Keratinocyte (primary cell): Measurements from ENCODE around the gene MSL3B.
A peak's percentile ranks its signal among the peaks of the same experiment; 100 is the strongest.

Experiments
- DNase-seq: peaks from one replicate; pipeline ENCODE4 v3.0.0-alpha.2; 2011; ENCODE audit warnings: low read depth, missing footprints, low spot score
- FAIRE-seq: peaks from 2 replicates; lab custom pipeline; 2011; peaks lifted over from hg19 to GRCh38; lab: Jason Lieb, UNC
- H2AFZ ChIP-seq: 2 replicates; pipeline ENCODE4 v1.6.0; 2012; ENCODE audit warnings: low read length, control low read depth, inconsistent platforms; ENCODE audit not compliant: control insufficient read depth
- H3K27ac ChIP-seq: 2 replicates; pipeline ENCODE4 v1.5.1; 2011; ENCODE audit warnings: low read length; ENCODE audit not compliant: control insufficient read depth, insufficient read depth
- H3K27me3 ChIP-seq: 3 replicates; pipeline ENCODE4 v1.6.0; 2011; ENCODE audit warnings: low read length; ENCODE audit not compliant: control insufficient read depth, insufficient read depth; ENCODE audit errors: extremely low read depth
- H3K36me3 ChIP-seq, 2 experiments: 2 replicates in 1 of 2; 3 replicates in 1 of 2; pipeline ENCODE4 v1.5.1; 2011; ENCODE audit warnings: low read length in 2 of 2, mild to moderate bottlenecking in 1 of 2; ENCODE audit not compliant: control insufficient read depth in 2 of 2, insufficient read depth in 2 of 2; ENCODE audit errors: extremely low read depth in 1 of 2
- H3K4me1 ChIP-seq: 3 replicates; pipeline ENCODE4 v1.5.1; 2011; ENCODE audit warnings: low read length; ENCODE audit not compliant: control insufficient read depth, insufficient read depth; ENCODE audit errors: extremely low read depth
- H3K4me2 ChIP-seq: 3 replicates; pipeline ENCODE4 v1.6.0; 2011; ENCODE audit warnings: low read depth, low read length; ENCODE audit not compliant: control insufficient read depth, insufficient read depth; ENCODE audit errors: extremely low read depth
- H3K4me3 ChIP-seq, 3 experiments: fragments of 200-600 bp in 1 of 3; sonication (generic) in 1 of 3; 2 replicates in 2 of 3; 3 replicates in 1 of 3; pipeline ENCODE4 v1.5.1; 2011 to 2016; ENCODE audit warnings: low read length in 3 of 3, mild to moderate bottlenecking in 3 of 3, control low read depth in 2 of 3, inconsistent platforms in 1 of 3, low read depth in 1 of 3, mixed read lengths in 1 of 3, mixed run types in 1 of 3, moderate library complexity in 1 of 3; ENCODE audit not compliant: control insufficient read depth in 2 of 3, insufficient read depth in 2 of 3; ENCODE audit errors: extremely low read depth in 1 of 3
- H3K79me2 ChIP-seq: 2 replicates; pipeline ENCODE4 v1.6.0; 2012; ENCODE audit warnings: low read length; ENCODE audit not compliant: control insufficient read depth, insufficient read depth
- H3K9ac ChIP-seq: 3 replicates; pipeline ENCODE4 v1.6.0; 2011; ENCODE audit warnings: low read length; ENCODE audit not compliant: control insufficient read depth, insufficient read depth; ENCODE audit errors: extremely low read depth
- H3K9me1 ChIP-seq: 3 replicates; pipeline ENCODE4 v1.6.0; 2011; ENCODE audit warnings: low read length; ENCODE audit not compliant: control insufficient read depth, insufficient read depth; ENCODE audit errors: extremely low read depth
- H3K9me3 ChIP-seq: 2 replicates; pipeline ENCODE4 v1.5.1; 2012; ENCODE audit warnings: low read depth, low read length; ENCODE audit not compliant: control insufficient read depth
- H4K20me1 ChIP-seq: 3 replicates; pipeline ENCODE4 v1.6.0; 2011; ENCODE audit warnings: low read length; ENCODE audit not compliant: control insufficient read depth, insufficient read depth; ENCODE audit errors: extremely low read depth
- EZH2 ChIP-seq: IDR thresholded peaks from one replicate; pipeline ENCODE4 v1.6.1; 2012; ENCODE audit warnings: inconsistent platforms, mild to moderate bottlenecking, low read length, moderate library complexity
- dilution Hi-C: fragments of 300-500 bp; cut with MboI; formaldehyde crosslinking; loops from one replicate; pipeline ENCODE4 v1.7.0; 2020; ENCODE audit warnings: low sequenced_read_pairs; ENCODE audit not compliant: extremely low pct_ligation_motif_present
- TF ChIP-seq, protein P1 (sequence below), 3 experiments: IDR thresholded peaks in 1 of 3; conservative IDR thresholded peaks in 1 of 3; optimal IDR thresholded peaks in 1 of 3; 2 replicates in 2 of 3; 3 replicates in 1 of 3; pipeline versions ENCODE3 to v1.5.1; 2011; ENCODE audit warnings: low read length in 3 of 3, mild to moderate bottlenecking in 3 of 3, moderate library complexity in 2 of 3, control low read depth in 1 of 3, inconsistent platforms in 1 of 3; ENCODE audit not compliant: insufficient read depth in 2 of 3; ENCODE audit errors: extremely low read depth in 1 of 3

Gene MSL3B

DNA sequence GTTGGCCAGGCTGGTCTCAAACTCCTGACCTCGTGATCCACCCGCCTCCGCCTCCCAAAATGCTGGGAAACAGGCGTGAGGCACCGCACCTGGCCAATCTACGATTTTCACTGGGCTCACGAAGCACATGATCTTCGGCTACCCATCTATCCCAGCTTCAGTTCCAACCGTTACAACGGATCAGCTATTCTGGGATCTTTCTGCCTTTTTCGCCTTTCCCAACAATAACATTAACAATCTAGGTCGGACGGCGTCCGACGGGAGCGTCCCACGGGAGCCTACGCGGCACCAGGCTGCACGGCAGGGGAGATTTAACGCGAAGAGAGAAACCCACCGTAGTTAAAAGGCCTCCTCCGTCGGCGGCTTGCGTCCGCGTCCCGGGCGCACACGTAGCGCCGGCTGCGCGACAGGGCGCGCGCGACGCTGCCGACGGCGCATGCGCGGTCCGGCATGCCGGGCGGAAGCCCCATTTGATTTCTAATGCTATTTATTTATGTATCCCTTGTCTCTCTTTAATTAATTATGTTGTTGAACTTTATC lies at the start of gene MSL3B:
TSS of gene MSL3B (minus strand) at position 394 of the 540 bp plus-strand sequence.
- peaks cover 3 to 5% of the 10 kb centered on the region in 2 experiments for H3K36me3 ChIP-seq
- H3K27ac ChIP-seq: peak within 1 kb of the TSS; percentile 62
- H3K4me1 ChIP-seq: no peaks in the 10 kb centered on the region
- no peaks in the 10 kb centered on the region for H3K9me1 ChIP-seq
- peak within 1 kb of the TSS; percentile 89 for H3K4me2 ChIP-seq
- peak within 1 kb of the TSS; percentile 51 to 89 (median 85) for H3K4me3 ChIP-seq
- H4K20me1 ChIP-seq: no peaks in the 10 kb centered on the region
- H3K9ac ChIP-seq: peak within 1 kb of the TSS; percentile 78
- TF ChIP-seq, protein P1, sequence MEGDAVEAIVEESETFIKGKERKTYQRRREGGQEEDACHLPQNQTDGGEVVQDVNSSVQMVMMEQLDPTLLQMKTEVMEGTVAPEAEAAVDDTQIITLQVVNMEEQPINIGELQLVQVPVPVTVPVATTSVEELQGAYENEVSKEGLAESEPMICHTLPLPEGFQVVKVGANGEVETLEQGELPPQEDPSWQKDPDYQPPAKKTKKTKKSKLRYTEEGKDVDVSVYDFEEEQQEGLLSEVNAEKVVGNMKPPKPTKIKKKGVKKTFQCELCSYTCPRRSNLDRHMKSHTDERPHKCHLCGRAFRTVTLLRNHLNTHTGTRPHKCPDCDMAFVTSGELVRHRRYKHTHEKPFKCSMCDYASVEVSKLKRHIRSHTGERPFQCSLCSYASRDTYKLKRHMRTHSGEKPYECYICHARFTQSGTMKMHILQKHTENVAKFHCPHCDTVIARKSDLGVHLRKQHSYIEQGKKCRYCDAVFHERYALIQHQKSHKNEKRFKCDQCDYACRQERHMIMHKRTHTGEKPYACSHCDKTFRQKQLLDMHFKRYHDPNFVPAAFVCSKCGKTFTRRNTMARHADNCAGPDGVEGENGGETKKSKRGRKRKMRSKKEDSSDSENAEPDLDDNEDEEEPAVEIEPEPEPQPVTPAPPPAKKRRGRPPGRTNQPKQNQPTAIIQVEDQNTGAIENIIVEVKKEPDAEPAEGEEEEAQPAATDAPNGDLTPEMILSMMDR (optimal IDR thresholded peaks at IDR 0.05 in 1 of 3, IDR thresholded peaks at IDR 0.05 in 1 of 3, conservative IDR thresholded peaks at IDR 0.05 in 1 of 3; ENCODE audit: extremely low read depth in 1 of 3, insufficient read depth in 2 of 3, low read length in 3 of 3): no peak
- no peak for TF ChIP-seq EZH2
- DNase-seq: no peak
- H3K79me2 ChIP-seq: no peaks in the 10 kb centered on the region
- dilution Hi-C loops: no loop called here
- no peaks in the 10 kb centered on the region for H3K9me3 ChIP-seq
- H2AFZ ChIP-seq: peak within 1 kb of the TSS; percentile 99
- H3K27me3 ChIP-seq: no peaks in the 10 kb centered on the region
- FAIRE-seq: peak; percentile 9

DNA sequence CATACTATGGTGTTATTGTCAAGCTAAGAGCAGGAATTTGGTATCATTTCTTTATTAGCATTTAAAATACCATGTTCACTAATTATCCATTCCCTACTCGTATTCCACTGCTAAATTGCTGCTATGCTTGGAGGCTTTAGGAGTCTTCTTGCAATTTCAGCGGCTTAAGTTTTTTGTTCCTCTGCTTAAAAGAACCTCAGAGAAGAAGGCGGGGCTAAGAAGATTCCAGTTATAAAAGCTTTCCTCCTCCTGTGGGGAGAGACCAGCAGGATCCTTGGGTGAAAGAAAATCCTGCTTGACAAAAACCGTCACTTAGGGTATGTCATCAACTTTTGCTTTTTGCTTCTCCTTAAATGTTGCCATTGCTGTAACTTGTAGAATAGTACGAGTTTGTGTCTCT lies 48.9 kb upstream of the MSL3B start, which contains the start of gene TRPM8:
TSS of gene TRPM8 (plus strand) at position 258 of the 400 bp plus-strand sequence. CDS start 9,165 bp downstream, outside the sequence.
- Histone ChIP-seq H3K36me3 (no peaks in the 10 kb centered on the region), H3K9ac (no peak within 1 kb of the TSS), H3K79me2 (no peaks in the 10 kb centered on the region), H3K4me1 (peaks cover 4% of the 10 kb centered on the region), H3K9me1 (no peaks in the 10 kb centered on the region), H4K20me1 (no peaks in the 10 kb centered on the region), H3K9me3 (no peaks in the 10 kb centered on the region), H3K27me3 (peaks cover 4% of the 10 kb centered on the region), H2AFZ (no peak within 1 kb of the TSS), H3K4me3 (no peak within 1 kb of the TSS), H3K4me2 (no peak within 1 kb of the TSS), H3K27ac (no peak within 1 kb of the TSS)
- DNase-seq: no peak
- FAIRE-seq: no peak
- no peak for TF ChIP-seq EZH2
- TF ChIP-seq, protein P1 (optimal IDR thresholded peaks at IDR 0.05 in 1 of 3, IDR thresholded peaks at IDR 0.05 in 1 of 3, conservative IDR thresholded peaks at IDR 0.05 in 1 of 3; ENCODE audit: extremely low read depth in 1 of 3, insufficient read depth in 2 of 3, low read length in 3 of 3): no peak
- dilution Hi-C loops: no loop called here
